ENCODE data around the gene GPD1.

Gene GPD1

DNA sequence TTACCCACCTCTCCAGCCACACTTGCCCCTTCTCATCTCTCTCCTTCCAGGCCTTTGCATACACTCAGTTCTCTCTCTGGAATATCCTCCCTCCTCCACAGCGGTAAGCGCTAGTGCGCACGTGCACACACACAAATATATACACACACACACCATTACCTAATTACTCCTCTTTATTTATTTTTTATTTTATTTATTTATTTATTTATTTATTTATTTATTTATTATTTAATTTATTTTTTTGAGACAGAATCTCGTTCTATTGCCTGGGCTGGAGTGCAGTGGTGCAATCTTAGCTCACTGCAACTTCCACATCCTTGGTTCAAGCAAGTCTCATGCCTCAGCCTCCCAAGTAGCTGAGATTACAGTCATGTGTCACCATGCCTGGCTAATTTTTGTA, 34.7 kb upstream of the GPD1 start:
- TF ChIP-seq CTCF (IDR thresholded peaks at IDR 0.05; ENCODE audit: low read depth, low read length) = no peak
- DNase-seq (ENCODE audit: extremely low read depth, low read depth) = no peak

DNA sequence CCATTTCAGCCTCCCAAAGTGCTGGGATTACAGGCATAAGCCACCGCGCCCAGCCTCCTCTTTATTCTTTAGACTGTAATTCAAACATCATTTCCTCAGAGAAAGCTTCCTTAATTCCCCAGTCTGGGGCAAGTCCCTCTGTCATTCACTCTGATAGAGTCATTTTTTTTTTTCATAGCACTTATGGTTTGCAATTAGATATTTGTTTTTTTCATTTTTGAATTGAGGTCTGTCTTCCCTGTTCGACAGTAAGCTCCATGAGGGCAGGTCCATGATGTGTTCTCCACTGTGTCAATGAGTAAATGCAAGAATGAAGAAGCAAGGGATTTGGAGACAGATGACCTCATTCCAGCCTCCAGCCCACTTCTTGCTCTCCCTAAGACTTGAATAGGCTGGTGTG, 34.3 kb upstream of the GPD1 start:
- no peak for TF ChIP-seq CTCF (IDR thresholded peaks at IDR 0.05; ENCODE audit: low read depth, low read length)
- DNase-seq (ENCODE audit: extremely low read depth, low read depth) = no peak

- DNase-seq (ENCODE audit: extremely low read depth, low read depth) = peak; percentile 66
- peak; percentile 98 for TF ChIP-seq CTCF (IDR thresholded peaks at IDR 0.05; ENCODE audit: low read depth, low read length)
Measured at GRCh38 chr12:50070314-50071060, 33.3 kb upstream of the GPD1 start.

DNA sequence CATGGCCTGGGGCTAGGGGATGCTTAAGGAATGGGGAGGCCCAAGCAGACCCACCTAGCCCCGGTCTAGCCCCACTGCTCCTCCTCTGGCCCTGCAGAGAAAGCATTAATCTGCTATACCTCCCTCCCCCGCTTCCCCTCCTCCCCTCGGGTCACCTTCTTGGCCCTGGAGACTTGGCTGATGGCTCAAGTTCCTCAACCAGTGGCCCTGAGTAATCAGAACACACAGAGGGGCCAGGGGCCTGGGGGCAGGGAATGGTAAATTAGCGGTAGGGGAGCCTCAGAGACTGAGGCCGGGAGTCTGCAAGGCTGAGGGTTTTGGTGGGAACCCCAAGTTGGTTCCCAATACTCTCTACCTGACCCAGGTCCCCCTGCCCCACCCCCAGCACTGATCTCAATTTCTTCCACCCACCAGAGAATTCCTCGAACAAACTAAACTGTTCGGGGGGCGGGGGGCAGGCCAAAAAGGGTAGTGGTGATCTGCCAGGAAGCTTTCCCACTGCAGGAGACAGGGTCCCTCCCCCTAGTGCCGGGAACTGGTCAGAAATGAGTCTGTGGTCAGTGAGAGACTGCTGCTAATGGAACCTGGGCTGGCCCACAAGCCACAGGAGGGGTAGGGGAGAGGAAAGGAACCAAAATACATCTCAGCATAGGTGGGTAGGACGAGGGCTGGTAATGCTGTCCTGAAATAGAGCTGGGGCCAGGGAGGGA, 31.5 kb upstream of the GPD1 start:
- TF ChIP-seq CTCF (IDR thresholded peaks at IDR 0.05; ENCODE audit: low read depth, low read length) = no peak
- DNase-seq (ENCODE audit: extremely low read depth, low read depth) = no peak

- no peak for DNase-seq (ENCODE audit: extremely low read depth, low read depth)
- no peak for TF ChIP-seq CTCF (IDR thresholded peaks at IDR 0.05; ENCODE audit: low read depth, low read length)
Measured at GRCh38 chr12:50073206-50073605, 30.6 kb upstream of the GPD1 start.

DNA sequence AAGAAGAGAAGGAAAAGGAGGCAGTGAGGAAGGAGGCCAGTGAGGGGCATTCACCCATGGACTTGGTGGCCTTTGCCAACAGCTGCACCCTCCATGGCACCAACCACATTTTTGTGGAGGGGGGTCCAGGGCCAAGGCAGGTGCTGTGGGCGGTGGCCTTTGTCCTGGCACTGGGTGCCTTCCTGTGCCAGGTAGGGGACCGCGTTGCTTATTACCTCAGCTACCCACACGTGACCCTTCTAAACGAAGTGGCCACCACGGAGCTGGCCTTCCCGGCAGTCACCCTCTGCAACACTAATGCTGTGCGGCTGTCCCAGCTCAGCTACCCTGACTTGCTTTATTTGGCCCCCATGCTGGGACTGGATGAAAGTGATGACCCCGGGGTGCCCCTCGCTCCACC, 30.1 kb upstream of the GPD1 start:
- no peak for TF ChIP-seq CTCF (IDR thresholded peaks at IDR 0.05; ENCODE audit: low read depth, low read length)
- DNase-seq (ENCODE audit: extremely low read depth, low read depth) = no peak

Data from AG09319 (cell line).